ENCODE results near the gene UTP14A.

Gene UTP14A

DNA sequence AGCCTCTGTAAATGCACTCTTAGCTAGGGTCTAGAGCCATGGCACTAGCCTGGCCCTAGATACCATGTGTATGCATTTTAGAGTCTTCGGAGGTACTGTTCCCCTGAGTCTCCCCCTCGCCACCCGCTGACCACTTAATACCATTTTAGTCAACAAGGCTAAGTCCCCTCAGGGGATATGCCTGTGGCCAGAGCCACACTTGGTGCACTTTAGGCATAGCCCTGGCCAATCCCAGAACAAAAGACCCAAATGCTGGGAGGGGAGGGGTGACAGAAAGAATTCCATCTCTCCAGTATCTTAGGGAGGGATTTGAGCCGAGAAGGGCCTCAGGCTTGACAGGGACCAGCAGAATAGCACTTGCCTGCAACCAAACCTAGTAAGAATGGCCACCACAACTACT, 47.9 kb downstream of the UTP14A start:
- DNase-seq, result no peak

DNA sequence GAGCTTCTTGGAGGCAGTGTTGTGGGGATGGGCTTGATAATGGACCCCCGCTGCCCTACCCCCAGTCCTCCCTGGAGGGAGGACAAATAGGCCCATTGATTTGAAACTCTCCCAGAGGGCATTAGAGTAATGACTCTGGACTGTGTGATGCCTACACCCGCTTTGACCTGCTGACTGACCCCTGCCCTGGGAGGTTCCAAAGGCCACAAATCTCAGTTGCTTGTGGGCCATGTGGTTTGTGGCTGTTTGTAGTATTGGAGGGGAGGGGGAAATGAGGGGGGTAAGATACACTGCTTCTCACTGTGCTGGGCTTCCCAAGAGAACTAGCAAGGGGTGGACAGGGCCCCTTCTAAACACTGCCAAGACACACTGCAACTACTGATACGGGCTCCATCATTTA, 48.8 kb downstream of the UTP14A start:
- DNase-seq, result no peak

DNA sequence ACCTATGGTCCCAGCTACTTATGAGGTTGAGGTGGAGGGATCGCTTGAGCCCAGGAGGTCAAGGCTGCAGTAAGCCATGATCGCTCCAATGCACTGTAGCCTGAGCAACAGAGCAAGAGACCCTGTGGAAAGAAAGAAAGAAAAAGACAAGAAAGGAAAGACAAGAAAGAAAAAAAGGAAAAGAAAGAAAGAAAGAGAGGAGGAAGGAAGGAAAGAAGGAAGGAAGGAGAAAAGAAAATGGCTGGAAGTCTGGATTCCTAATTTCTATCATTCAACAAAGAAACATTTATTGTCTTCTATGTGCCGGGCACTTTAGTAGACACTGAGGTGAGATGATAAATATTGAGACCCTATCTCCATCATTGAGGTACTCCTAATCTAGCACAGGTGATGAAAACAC, 49.7 kb downstream of the UTP14A start:
- no peak for DNase-seq

DNA sequence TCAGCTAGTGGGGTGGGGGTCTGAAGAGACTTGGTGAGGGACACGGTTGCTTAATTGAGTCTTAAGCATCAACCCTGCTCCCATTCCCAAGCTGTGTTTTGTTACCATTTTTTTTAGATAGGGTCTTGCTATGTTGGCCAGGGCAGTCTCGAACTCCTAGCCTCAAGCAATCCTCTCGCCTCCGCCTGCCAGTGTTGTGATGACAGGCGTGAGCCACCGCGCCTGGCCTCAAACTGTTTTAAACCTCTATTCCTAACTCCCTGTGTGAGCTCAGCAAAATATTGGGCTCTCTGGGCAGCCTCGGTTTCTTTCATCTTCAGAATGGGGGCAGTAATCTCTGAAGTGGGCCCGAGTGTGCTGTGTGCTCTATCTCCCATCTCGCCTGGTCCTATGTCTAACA, 50.2 kb downstream of the UTP14A start:
- no peak for DNase-seq

DNA sequence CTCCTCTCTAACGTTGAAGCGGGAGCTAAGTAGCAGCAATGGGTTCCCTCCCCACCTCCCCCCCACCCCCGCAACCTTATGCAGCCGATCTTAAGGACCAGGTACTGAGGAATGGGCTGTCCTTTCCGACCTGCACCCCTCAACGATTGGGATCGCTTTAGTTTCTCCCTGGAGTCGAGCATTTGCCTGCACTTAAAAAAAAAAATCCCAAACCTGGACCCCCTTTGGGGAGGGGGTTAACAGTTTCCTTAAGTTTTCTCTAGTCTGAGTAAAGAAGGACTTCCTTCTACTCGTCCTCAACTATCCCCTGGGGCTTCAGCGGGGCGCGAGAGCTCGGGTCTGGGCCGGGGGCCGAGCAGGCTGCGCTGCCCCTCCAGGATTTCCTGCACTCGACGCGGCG, 50.8 kb downstream of the UTP14A start:
- no peak for DNase-seq

DNA sequence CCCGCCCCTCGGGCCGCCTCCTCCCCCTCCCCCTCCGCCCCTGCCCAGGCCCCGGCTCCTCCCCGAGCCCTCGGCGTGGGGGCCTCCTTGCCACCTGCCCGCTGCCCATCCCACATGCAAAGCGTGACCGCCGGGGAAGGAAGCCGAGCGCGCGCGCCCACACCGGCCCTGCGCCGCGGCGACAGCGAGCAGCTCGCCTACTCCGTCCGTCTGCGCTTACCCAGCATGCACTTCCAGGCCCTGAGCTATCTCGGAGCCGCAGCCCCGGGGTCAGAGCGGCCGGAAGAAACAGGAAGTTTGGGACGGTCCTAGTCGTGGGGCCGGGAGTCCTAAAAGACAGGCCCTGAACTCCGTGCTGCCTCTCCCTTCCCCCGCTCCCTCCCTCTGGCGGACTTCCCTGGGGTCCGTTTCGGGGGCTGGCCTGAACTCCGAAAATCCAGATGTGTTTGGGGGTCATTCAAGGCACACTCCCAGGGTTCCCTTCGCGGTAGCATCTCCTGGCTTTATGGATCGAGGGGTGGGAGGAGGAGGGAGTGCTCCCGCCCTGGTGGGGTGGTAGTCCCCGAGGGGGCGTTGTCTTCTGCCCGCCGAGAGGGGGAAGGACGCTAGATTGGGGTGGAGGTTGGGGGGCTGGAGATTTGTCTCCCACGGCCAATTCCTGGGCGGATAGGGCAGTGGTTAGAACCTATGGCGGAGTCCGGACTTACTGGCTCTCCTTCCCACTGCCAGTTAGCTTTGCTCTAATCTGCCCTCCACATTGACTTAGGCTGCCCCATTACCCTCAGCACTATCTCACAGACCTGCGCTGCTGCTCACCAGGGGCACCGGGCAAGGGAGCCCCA, 51.5 kb downstream of the UTP14A start:
- peak; percentile 20 for DNase-seq

DNA sequence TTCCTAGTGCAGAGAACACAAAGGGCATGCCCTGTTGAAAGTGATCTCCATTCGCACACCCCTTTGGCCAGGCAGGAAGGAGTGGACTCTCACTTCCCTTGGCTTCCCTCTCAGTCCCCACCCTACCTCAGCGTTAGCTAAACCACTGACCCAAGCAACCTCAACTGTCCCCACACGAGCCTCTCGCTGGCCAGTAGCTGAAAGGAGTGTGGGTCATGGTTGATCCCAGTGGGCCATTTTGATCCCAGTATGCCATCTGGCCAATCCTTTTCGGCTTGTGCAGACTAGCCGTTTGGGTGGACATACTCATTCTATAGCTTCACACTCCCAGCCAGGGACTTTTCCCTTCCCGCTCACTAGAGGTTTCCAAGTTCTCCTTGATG, 52.1 kb downstream of the UTP14A start:
- no peak for DNase-seq

DNA sequence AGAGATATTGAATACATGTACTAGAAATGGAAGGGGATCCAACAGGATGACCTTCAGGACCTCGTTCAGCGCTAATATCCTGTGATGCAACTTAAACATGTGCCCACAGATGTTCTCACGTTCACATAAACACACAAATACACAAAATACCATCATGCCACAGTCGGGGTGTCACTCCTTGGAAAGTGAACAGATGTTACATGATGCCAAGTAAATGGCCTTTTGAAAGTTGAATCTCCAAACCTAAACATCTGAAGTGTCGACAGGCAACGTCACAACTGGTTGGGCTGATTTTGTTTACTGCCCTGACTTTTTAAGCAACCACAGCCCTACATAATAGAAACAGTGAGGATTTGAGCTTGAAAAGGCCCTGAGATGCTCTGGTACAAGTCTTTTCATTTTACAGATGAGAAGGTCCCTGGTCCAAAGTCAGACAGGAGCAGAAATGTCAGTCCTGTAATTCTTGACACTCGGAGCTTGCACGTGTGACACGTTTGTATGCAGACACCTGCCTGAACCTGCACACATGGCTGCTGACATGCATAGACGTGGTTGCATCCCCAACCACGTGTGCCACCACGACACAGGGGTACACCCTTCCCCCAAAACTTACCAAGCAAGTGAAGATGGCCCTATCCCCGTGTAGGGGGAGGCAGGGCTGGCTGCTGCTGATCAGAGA, 53.0 kb downstream of the UTP14A start:
- DNase-seq, result no peak

DNA sequence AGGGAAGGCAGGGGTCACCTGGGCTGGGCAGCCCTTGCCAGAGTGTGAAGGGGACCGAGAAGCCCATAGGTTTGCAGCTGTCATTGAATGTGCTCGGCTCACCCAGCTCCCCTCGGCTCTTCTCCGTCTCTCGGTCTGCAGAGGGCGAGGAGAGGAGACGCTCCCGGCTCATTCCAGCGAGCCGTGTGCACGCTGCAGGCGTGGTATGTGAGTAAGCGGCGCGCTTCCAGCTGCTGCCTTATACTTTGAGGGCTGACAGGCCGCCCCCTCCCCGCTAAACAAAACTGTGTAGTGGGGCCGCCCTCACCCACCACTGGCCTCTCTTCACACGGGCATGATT, 53.5 kb downstream of the UTP14A start:
- no peak for DNase-seq

DNA sequence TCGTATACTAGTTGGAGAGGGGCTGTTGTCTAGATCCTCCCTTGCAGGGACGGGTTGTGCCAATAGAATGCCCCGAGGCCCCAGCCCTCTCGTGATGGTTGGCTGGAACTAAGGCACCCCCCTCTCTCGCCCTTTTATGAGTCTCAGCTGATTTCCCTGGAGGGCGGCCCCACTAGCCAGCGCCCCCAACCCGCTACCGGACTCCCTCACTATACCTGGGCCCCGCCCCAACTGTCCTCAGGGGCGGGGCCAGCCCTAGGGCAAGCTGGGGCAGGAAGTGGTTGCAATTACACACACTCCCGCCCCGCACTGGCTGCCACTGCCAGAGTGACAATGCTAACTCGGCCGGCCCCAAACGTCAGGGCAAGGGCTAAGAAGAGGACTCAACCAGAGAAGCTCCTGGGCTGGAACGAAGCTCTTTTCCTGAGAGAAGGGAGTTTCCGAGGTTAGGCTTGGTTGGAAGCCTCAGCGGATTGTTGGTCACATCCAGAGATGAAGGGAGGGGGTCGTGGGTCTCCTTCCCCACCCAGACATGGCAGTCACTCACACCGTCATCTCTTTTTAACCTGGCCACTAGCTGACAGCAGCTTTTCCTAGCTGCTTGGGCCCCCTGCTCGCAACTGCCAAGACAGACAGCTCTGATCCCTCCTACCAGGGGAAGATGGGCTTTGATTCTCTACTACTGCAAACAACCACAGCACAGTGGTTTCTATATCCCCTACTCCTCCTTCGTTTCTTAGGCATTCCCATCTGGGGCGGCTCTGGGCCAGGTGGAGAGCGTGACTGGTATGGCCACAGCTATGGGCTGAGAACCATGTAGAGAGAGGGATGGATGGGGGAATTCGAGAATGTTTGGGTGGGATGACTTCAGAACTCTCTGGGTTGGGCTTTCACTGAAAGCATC, 55.5 kb downstream of the UTP14A start:
- peak; percentile 42 for DNase-seq

DNA sequence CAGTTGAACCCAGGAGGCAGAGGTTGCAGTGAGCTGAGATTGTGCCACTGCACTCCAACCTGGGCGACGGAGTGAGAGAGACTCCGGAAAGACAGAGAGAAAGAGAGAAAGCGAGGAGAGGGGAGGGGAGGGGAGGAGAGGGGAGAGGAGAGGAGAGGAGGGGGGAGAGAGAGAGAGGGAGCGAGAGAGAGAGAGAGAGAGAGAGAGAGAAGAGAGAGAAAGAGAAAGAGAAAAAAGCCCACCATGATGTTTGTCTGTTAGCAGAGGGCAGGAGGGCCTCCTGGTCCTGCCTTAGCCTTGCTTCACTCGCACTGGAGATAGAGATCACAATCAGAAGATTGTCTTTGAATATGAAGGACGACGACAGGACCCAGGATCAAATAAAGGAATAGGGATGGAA, 57.8 kb downstream of the UTP14A start:
- no peak for DNase-seq

DNA sequence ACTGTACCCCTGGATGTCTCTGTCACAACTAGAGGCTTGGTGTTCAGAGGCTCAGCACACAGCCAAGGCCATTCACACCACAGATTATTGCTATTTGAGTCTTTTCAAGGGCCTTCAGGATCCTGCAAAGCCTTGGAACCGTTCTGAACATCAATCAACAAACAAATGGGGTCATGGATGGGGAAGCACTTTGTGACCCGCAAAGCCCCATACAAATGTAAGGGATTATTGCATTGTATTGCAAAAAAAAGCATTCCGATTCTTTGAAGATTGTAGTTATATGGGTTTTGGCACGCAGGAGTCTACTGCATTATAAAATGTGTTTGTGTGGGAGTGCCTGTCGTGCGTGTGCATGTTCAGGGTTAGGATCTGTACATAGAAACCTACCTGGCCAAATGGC, 59.2 kb downstream of the UTP14A start:
- no peak for DNase-seq

DNA sequence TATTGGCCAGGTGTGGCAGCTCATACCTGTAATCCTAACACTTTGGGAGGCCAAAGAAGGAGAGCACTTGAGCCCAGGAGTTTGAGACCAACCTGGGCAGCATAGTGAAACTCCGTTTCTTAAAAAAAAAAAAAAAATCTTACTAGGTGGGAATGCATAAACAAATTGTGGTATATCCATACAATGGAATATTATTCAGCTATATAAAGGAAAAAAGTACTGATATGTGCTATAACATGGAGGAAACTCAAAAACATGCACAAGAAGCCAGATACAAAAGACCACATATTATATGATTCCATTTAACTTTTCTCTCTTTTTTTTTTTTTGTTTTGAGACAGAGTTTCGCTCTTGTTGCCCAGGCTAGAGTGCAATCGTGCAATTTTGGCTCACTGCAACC, 63.0 kb downstream of the UTP14A start:
- DNase-seq, result no peak

DNA sequence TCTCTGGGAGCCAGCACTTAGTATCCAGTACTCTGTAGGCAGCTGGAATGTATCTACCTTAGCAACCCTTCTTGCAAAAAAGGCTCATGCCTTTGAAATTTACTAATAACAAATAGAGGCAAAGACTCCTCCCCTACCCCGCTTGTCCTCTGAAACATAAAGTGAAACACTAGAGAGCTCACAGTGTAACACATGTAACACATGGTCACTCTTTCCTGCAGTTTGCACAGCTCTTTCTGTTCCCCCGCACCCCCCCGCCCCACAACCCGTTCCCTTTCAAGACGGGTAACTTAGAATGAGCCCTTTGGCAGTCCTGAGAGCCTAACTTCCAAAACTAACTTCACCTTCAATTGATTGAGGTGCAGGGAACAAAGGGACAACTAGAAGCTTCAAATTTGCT, 70.5 kb downstream of the UTP14A start:
- no peak for DNase-seq

Measured in NCI-H1105 treated with DMSO at 0.1 percent for 48 hours (cell line).